ENCODE measurements around the gene STAT5B.

DNA sequence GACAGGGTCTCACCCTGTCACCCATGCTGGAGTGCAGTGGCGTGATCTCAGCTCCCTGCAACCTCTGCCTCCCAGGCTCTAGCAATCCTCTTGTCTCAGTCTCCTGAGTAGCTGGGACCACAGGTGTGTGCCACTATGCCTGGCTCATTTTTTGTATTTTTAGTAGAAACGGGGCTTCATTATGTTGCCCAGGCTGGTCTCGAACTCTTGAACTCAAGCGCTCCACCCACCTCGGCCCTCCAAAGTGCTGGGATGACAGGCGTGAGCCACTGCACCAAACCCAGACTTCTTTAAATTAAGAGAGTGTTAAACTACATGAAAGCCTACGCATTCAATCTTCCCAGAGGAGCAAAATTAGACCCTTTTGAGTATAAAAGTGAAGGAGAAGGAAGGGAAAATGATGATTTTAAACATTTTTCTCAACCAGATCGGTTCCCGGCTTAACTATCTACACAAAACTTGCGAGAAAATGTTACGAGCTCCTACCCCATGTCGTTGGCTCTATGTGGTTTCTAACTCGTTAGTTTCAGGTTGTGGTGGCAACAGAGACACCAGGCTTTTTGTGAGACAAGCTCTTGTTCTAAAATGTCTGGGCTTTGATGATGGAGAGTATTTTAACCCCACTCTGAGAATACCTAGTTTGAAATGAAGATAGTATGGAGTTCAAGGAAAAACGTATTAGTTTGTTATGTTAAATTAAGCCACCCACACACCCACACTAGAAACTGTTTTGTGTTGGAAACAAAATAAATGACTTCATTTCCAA lies 26.3 kb downstream of the STAT5B start:
- no peak for TF ChIP-seq NRF1 (IDR thresholded peaks at IDR 0.05; ENCODE audit: low read depth, low read length)
- TF ChIP-seq, protein P1, sequence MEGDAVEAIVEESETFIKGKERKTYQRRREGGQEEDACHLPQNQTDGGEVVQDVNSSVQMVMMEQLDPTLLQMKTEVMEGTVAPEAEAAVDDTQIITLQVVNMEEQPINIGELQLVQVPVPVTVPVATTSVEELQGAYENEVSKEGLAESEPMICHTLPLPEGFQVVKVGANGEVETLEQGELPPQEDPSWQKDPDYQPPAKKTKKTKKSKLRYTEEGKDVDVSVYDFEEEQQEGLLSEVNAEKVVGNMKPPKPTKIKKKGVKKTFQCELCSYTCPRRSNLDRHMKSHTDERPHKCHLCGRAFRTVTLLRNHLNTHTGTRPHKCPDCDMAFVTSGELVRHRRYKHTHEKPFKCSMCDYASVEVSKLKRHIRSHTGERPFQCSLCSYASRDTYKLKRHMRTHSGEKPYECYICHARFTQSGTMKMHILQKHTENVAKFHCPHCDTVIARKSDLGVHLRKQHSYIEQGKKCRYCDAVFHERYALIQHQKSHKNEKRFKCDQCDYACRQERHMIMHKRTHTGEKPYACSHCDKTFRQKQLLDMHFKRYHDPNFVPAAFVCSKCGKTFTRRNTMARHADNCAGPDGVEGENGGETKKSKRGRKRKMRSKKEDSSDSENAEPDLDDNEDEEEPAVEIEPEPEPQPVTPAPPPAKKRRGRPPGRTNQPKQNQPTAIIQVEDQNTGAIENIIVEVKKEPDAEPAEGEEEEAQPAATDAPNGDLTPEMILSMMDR (IDR thresholded peaks at IDR 0.05; ENCODE audit: control extremely low read depth in 1 of 3, insufficient read depth in 1 of 3, low read depth in 1 of 3, low read length in 3 of 3), result no peak
- no peak for TF ChIP-seq CREB1 (IDR thresholded peaks at IDR 0.05)
- TF ChIP-seq, protein P2, sequence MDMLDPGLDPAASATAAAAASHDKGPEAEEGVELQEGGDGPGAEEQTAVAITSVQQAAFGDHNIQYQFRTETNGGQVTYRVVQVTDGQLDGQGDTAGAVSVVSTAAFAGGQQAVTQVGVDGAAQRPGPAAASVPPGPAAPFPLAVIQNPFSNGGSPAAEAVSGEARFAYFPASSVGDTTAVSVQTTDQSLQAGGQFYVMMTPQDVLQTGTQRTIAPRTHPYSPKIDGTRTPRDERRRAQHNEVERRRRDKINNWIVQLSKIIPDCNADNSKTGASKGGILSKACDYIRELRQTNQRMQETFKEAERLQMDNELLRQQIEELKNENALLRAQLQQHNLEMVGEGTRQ (IDR thresholded peaks at IDR 0.05; ENCODE audit: low read length), result no peak
- TF ChIP-seq KDM5A (IDR thresholded peaks at IDR 0.05; ENCODE audit: low read length), result no peak
- no peak for TF ChIP-seq EP300 (IDR thresholded peaks at IDR 0.05; ENCODE audit: borderline replicate concordance in 1 of 2, low read depth in 2 of 2, low read length in 2 of 2)
- no peak for TF ChIP-seq ASH2L (IDR thresholded peaks at IDR 0.05; ENCODE audit: low read length)
- TF ChIP-seq CHD2 (IDR thresholded peaks at IDR 0.05; ENCODE audit: low read length), result no peak
- TF ChIP-seq CBX5 (IDR thresholded peaks at IDR 0.05; ENCODE audit: low read depth, low read length), result no peak

Data from H1 (cell line).